ENCODE data around the gene CFL1.

Gene CFL1

GRCh38 chr11:65888163-65888814, 30.3 kb upstream of the CFL1 start, which contains the start of gene FIBP:
FIBP (minus strand) TSS chr11:65888471; CDS start chr11:65888418, 53 bp downstream.
- DNase-seq (ENCODE audit: low read depth, low spot score) = peak; percentile 81

GRCh38 chr11:65887723-65888162, 29.8 kb upstream of the CFL1 start:
- DNase-seq (ENCODE audit: low read depth, low spot score) = no peak

GRCh38 chr11:65886826-65887722, 29.1 kb upstream of the CFL1 start:
- no peak for DNase-seq (ENCODE audit: low read depth, low spot score)

GRCh38 chr11:65885808-65886536, 28.0 kb upstream of the CFL1 start:
- DNase-seq (ENCODE audit: low read depth, low spot score) = no peak

GRCh38 chr11:65885231-65885630, 27.3 kb upstream of the CFL1 start:
- DNase-seq (ENCODE audit: low read depth, low spot score) = no peak

GRCh38 chr11:65884716-65885092, 26.7 kb upstream of the CFL1 start:
- DNase-seq (ENCODE audit: low read depth, low spot score) = no peak

- DNase-seq (ENCODE audit: low read depth, low spot score) = no peak
These were observed 26.1 kb upstream of the CFL1 start for GRCh38 chr11:65883786-65884715.

- DNase-seq (ENCODE audit: low read depth, low spot score) = no peak
These were observed 25.2 kb upstream of the CFL1 start for GRCh38 chr11:65883058-65883761.

GRCh38 chr11:65882120-65883057, 24.4 kb upstream of the CFL1 start:
- DNase-seq (ENCODE audit: low read depth, low spot score) = no peak

GRCh38 chr11:65880844-65881421, 23.0 kb upstream of the CFL1 start:
- DNase-seq (ENCODE audit: low read depth, low spot score) = no peak

GRCh38 chr11:65880027-65880426, 22.0 kb upstream of the CFL1 start:
- no peak for DNase-seq (ENCODE audit: low read depth, low spot score)

GRCh38 chr11:65879617-65880016, 21.6 kb upstream of the CFL1 start, which contains the start of gene CTSW:
CTSW (plus strand) TSS chr11:65879837; CDS start chr11:65879855, 18 bp downstream.
- DNase-seq (ENCODE audit: low read depth, low spot score) = no peak

GRCh38 chr11:65873318-65874156, 15.6 kb upstream of the CFL1 start:
- DNase-seq (ENCODE audit: low read depth, low spot score) = no peak

- DNase-seq (ENCODE audit: low read depth, low spot score) = no peak
These were observed 14.8 kb upstream of the CFL1 start, which contains the start of gene EFEMP2 for GRCh38 chr11:65872586-65873317. EFEMP2 (minus strand) TSS chr11:65872800; CDS start chr11:65872354, 446 bp downstream.

GRCh38 chr11:65871811-65872548, 14.0 kb upstream of the CFL1 start:
- DNase-seq (ENCODE audit: low read depth, low spot score) = no peak
